OCI-LY3 (cell line): ENCODE data around the gene ARMC8.

Experiments
- EZH2phosphoT487 ChIP-seq: fragments of 200-600 bp; shearing (Covaris generic); IDR thresholded peaks from 2 replicates; pipeline ENCODE4 v1.6.1; 2018; ENCODE audit warnings: antibody characterized with exemption, mixed run types, low read depth
- TF ChIP-seq, protein P1 (sequence below): fragments of 200-600, 300-600 bp; sonication (generic); IDR thresholded peaks from 2 replicates; pipeline ENCODE4 v1.5.1; 2014; ENCODE audit warnings: antibody characterized with exemption, low read length, low read depth

DNA sequence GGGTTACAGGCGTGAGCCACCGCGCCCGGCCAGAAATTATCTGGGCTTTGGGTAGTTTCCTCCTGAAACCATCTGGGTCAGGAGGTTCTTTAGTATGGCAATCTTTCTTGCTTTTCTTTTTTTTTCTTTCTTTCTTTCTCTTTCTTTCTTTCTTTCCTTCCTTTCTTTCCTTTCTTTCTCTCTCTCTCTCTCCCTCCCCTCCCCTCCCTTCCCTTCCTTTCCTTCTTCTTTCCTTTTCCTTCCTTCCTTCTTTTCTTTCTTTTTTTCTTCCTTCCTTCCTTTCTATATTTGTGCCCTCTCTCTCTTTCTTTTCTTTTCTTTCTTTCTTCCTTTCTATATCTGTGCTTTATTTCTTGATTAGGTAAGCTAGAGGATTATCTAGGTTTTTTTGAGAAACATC is 29.4 kb upstream of the ARMC8 start:
- TF ChIP-seq, protein P1, sequence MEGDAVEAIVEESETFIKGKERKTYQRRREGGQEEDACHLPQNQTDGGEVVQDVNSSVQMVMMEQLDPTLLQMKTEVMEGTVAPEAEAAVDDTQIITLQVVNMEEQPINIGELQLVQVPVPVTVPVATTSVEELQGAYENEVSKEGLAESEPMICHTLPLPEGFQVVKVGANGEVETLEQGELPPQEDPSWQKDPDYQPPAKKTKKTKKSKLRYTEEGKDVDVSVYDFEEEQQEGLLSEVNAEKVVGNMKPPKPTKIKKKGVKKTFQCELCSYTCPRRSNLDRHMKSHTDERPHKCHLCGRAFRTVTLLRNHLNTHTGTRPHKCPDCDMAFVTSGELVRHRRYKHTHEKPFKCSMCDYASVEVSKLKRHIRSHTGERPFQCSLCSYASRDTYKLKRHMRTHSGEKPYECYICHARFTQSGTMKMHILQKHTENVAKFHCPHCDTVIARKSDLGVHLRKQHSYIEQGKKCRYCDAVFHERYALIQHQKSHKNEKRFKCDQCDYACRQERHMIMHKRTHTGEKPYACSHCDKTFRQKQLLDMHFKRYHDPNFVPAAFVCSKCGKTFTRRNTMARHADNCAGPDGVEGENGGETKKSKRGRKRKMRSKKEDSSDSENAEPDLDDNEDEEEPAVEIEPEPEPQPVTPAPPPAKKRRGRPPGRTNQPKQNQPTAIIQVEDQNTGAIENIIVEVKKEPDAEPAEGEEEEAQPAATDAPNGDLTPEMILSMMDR: no peak
- no peak for TF ChIP-seq EZH2phosphoT487
